HS-27A (cell line): ENCODE results near the gene KHDC1.
"Not testable (repeated sequence)": the region's sequence is repeated elsewhere in the genome, so short reads cannot be mapped to it uniquely, and the experiment has no call there.

ENCODE experiments used
- DNase-seq: peaks from one replicate; pipeline ENCODE4 v3.0.0-alpha.2; 2012; ENCODE audit warnings: low read depth, missing footprints

The KHDC1 gene

GRCh38 chr6:73262671-73263569 lies at the start of gene KHDC1:
Gene KHDC1, minus strand, starts transcription at chr6:73263196. Its CDS starts 20,679 bp downstream, at chr6:73242517.
- DNase-seq = peak; percentile 14

- not testable (repeated sequence) for DNase-seq
Observed at GRCh38 chr6:73310503-73310845, 47.5 kb upstream of the KHDC1 start.

GRCh38 chr6:73309785-73310502 lies 46.9 kb upstream of the KHDC1 start:
- peak; percentile 38 for DNase-seq

- no peak for DNase-seq
Observed at GRCh38 chr6:73309535-73309784, 46.5 kb upstream of the KHDC1 start.

- no peak for DNase-seq
Observed at GRCh38 chr6:73308712-73309534, 45.9 kb upstream of the KHDC1 start.

- not testable (repeated sequence) for DNase-seq
Observed at GRCh38 chr6:73303773-73304172, 40.8 kb upstream of the KHDC1 start.

- DNase-seq = no peak
Observed at GRCh38 chr6:73302339-73302738, 39.3 kb upstream of the KHDC1 start.

- DNase-seq = no peak
Observed at GRCh38 chr6:73299151-73299971, 36.4 kb upstream of the KHDC1 start.

GRCh38 chr6:73293331-73293730 lies 30.3 kb upstream of the KHDC1 start:
- no peak for DNase-seq

- no peak for DNase-seq
Observed at GRCh38 chr6:73290435-73290834, 27.4 kb upstream of the KHDC1 start.

- DNase-seq = no peak
Observed at GRCh38 chr6:73286752-73287151, 23.8 kb upstream of the KHDC1 start.

- no peak for DNase-seq
Observed at GRCh38 chr6:73285674-73286283, 22.8 kb upstream of the KHDC1 start.

- DNase-seq = no peak
Observed at GRCh38 chr6:73282871-73283270, 19.9 kb upstream of the KHDC1 start.

GRCh38 chr6:73281684-73282083 lies 18.7 kb upstream of the KHDC1 start:
- DNase-seq = not testable (repeated sequence)

GRCh38 chr6:73269296-73269695 lies 6.3 kb upstream of the KHDC1 start:
- not testable (repeated sequence) for DNase-seq

- not testable (repeated sequence) for DNase-seq
Observed at GRCh38 chr6:73268896-73269295, 5.9 kb upstream of the KHDC1 start.

GRCh38 chr6:73264446-73264845 lies 1.4 kb upstream of the KHDC1 start:
- no peak for DNase-seq

GRCh38 chr6:73263570-73263909 lies 544 bp upstream of the KHDC1 start:
- DNase-seq = no peak

GRCh38 chr6:73258721-73259120 lies 4.3 kb downstream of the KHDC1 start:
- DNase-seq = no peak

GRCh38 chr6:73254323-73254722 lies 8.7 kb downstream of the KHDC1 start:
- DNase-seq = not testable (repeated sequence)

GRCh38 chr6:73252703-73253102 lies 10.3 kb downstream of the KHDC1 start:
- DNase-seq = no peak
